Measurements from ENCODE around the gene APP.

DNA sequence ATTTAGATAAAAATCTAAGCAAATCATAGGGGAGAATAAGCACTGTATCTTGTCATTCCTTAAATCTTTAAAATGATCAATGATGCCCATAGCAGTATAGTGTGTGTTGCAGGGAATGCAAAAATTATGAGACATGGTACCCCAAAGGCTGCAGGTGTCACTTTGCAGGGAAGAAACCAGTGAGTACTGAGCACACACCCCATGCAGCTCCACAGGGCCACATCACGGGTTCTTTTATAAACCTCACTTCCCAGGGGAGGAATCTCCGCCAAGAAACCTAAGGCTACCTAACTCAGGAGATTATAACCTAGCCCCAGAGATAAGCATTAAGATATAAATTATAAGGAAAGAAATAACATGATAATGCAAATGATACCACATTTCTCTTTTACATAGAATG is 115.6 kb downstream of the APP start:
- TF ChIP-seq CTCF (tag by site-specific recombination; IDR thresholded peaks at IDR 0.05) = no peak
- TF ChIP-seq ZNF776 (tag by site-specific recombination; IDR thresholded peaks at IDR 0.05; ENCODE audit: borderline replicate concordance) = no peak
- TF ChIP-seq, protein P1, sequence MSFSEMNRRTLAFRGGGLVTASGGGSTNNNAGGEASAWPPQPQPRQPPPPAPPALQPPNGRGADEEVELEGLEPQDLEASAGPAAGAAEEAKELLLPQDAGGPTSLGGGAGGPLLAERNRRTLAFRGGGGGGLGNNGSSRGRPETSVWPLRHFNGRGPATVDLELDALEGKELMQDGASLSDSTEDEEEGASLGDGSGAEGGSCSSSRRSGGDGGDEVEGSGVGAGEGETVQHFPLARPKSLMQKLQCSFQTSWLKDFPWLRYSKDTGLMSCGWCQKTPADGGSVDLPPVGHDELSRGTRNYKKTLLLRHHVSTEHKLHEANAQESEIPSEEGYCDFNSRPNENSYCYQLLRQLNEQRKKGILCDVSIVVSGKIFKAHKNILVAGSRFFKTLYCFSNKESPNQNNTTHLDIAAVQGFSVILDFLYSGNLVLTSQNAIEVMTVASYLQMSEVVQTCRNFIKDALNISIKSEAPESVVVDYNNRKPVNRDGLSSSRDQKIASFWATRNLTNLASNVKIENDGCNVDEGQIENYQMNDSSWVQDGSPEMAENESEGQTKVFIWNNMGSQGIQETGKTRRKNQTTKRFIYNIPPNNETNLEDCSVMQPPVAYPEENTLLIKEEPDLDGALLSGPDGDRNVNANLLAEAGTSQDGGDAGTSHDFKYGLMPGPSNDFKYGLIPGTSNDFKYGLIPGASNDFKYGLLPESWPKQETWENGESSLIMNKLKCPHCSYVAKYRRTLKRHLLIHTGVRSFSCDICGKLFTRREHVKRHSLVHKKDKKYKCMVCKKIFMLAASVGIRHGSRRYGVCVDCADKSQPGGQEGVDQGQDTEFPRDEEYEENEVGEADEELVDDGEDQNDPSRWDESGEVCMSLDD (tag by site-specific recombination; IDR thresholded peaks at IDR 0.05) = no peak
- no peak for TF ChIP-seq ZBTB1 (tag by site-specific recombination; IDR thresholded peaks at IDR 0.05)
- TF ChIP-seq TCF7L2 (IDR thresholded peaks at IDR 0.05; ENCODE audit: borderline replicate concordance, low read depth, low read length) = no peak
- TF ChIP-seq ZSCAN4 (tag by site-specific recombination; IDR thresholded peaks at IDR 0.05) = no peak
- no peak for TF ChIP-seq ZNF10 (tag by site-specific recombination; IDR thresholded peaks at IDR 0.05)
- TF ChIP-seq ZNF785 (tag by site-specific recombination; IDR thresholded peaks at IDR 0.05) = no peak
- no peak for TF ChIP-seq ZNF629 (tag by site-specific recombination; IDR thresholded peaks at IDR 0.05)
- TF ChIP-seq GLI4 (tag by site-specific recombination; IDR thresholded peaks at IDR 0.05) = no peak
- no peak for TF ChIP-seq ZNF792 (tag by site-specific recombination; IDR thresholded peaks at IDR 0.05)
- no peak for TF ChIP-seq REST (tag by site-specific recombination; IDR thresholded peaks at IDR 0.05)
- no peak for TF ChIP-seq KLF16 (tag by site-specific recombination; IDR thresholded peaks at IDR 0.05)

Data from HEK293 (cell line).